ELF-1 (cell line): ENCODE data around the gene MACIR.

Source experiments
- DNase-seq: peaks from one replicate; pipeline ENCODE4 v3.0.0-alpha.2; 2016; ENCODE audit warnings: low read depth, low spot score

MACIR gene

GRCh38 chr5:103291606-103292005, 33.0 kb downstream of the MACIR start:
- DNase-seq: no peak

- DNase-seq: no peak
Measured at GRCh38 chr5:103293099-103293498, 34.5 kb downstream of the MACIR start.

- no peak for DNase-seq
Measured at GRCh38 chr5:103293719-103294118, 35.2 kb downstream of the MACIR start.

- DNase-seq: no peak
Measured at GRCh38 chr5:103294906-103295305, 36.3 kb downstream of the MACIR start.

DNA sequence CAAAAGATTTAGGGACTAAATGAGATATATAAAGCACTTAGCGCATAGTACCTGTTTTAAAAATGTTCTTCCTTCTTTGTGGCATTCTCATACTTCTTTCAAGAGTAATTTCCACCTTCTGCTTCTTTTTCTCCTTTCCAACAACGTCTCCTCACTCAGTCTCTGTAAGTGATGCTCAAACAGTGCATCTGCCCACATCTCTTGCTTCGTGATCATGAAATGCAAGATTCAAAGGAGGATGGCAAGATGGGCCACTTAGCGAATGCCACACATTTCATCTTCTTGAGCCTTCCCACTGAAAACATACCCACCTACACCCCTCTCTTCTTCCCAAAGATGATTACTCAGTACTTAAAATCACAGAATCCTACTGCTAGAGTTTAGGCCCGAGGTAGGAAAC, 36.9 kb downstream of the MACIR start:
- DNase-seq: no peak

DNA sequence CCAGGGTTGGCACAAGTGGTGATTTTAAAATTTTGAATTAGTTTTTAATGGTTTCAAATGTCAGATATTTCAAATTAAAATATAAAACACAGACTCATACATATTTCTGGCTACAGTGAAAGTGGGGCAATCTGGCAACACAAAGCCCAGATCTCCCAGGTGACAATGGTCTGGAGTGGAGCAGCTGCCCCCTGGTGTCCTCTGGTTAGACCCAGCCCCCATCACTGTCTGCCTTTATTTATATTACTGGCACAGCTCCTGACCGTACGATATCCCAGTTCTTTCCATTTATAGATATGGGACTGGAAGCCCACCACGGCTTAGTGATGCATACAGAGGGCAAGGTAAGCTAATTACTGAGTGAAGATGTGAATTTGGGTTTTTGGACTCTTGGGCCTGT, 37.3 kb downstream of the MACIR start:
- no peak for DNase-seq

GRCh38 chr5:103298117-103298516, 39.6 kb downstream of the MACIR start:
- no peak for DNase-seq

DNA sequence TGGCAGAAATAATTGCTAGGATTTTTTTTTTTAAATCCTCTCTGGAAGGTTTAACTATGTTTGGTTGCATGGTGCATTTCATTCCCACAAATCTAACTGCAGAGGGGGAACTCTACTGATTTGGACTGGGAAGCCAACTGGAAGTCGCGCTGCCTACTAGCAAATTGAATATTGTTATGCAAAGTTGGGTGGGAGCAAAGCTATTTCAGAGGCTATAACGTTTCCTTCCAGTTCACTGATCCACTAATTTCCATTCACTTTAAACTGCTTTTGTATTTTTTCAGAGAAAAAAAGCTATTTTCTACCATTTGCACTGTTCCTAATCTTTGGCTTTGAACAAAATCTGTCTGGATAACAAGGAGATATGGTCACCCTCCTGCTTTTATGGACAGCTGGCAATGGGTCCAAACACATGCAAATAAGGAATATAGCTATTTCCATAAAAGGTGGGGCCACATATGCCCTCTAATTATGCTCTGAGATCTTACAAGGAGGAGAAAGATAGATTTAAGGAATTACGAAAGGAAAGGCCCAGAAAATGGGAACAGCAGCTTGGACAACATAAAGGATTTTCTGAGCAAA, 40.1 kb downstream of the MACIR start:
- DNase-seq: no peak

DNA sequence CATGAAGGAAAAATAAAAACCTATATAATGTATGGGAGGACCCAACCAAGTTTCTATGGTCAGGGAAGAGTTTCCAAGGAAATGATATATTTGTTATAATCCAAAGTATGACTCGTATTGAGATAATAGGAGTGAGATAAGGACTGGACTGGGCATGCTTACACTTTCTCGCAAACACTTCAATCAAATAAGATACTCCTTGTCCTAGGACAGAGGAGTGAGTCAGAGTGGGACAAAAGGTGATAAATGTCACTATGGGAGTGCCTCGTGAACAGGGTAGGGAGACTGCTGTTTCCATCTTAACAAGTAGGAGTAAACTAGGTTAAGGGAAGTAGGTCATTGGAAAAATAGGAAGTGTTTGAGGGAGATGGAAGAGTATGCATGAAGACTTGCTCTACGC, 47.2 kb downstream of the MACIR start:
- no peak for DNase-seq

GRCh38 chr5:103307470-103307869, 48.9 kb downstream of the MACIR start:
- no peak for DNase-seq

- DNase-seq: no peak
Measured at GRCh38 chr5:103308774-103309173, 50.2 kb downstream of the MACIR start.

- DNase-seq: no peak
Measured at GRCh38 chr5:103313056-103313455, 54.5 kb downstream of the MACIR start.

DNA sequence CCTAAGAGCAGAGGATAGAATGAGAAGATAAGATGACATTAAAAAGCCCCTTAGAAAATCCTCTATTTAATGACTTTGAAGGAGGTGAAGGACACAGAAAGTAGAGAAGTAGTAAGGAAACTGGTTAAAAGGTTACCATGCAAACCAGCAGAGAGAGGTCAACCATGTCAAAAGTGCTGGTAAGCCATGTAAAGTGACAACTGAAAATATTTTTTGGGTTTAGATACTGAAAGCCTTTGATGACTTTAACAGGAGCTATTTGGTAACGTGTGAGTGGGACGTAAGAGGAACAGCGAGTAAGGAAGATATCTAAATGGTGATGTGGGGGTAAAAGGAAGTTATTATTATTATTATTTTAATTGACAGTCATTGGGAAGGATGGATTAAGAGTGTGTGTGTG, 56.9 kb downstream of the MACIR start:
- no peak for DNase-seq

DNA sequence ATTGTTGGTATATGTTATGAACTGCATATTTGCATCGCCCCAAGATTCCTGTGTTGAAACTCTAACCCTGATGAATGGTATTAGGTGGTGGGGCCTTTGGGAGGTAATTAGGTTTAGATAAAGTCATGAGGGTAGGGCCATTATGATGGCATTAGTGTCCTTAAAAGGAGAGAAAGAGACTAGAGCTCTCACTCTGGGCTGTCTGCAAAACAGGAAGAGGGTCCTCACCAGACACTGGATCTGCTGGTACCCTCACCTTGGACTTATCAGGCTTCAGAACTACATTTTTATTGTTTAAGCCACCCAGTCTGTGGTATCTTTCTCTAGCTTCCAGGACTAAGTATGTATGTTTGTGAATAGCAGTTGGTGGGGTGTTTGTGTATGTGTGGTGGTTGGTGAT, 68.9 kb downstream of the MACIR start:
- DNase-seq: no peak

DNA sequence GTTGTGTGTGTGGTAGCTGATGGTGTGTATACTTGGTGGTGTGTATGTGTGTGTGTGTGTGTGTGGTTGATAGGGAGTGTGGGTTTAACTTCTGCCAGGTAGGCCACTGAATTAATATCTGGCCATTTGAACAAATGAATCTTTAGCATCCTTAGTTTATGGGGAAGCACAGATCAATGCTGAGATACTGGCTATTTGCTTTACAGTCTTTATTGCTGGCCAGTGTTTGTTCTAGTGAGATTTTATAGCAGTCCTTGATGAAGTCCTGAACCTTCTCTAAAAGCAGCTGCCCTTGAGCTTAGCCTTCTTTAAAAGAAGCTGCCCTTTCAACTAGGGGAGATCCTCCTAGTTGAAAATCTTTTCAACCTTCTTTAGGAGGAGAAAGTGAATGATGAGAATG, 69.3 kb downstream of the MACIR start:
- no peak for DNase-seq
